Prostate gland (tissue), 2 donors: ENCODE measurements around the gene DCAF8L2. TPM values are rescaled to one million over a fixed set of nuclear protein-coding genes. Genes with fewer than 3 reads are reported as not detected.

Experiments
- DNase-seq: peaks from one replicate; pipeline ENCODE4 v3.0.0-alpha.2; 2019; ENCODE audit warnings: low spot score
- H3K27ac ChIP-seq, 2 donors: fragments of 200-600 bp; sonication (generic); 2 replicates each; pipeline ENCODE4 v1.5.1; 2017 to 2019
- H3K27me3 ChIP-seq: fragments of 200-600 bp; sonication (generic); replicated peaks from 2 replicates; pipeline ENCODE4 v1.5.1; 2019; ENCODE audit not compliant: insufficient read depth
- H3K36me3 ChIP-seq, 2 donors: fragments of 200-600 bp; sonication (generic); 1 replicate in 1 of 2; 2 replicates in 1 of 2; pipeline versions ENCODE4 v1.5.1 to v1.8.1; 2017 to 2019
- H3K4me1 ChIP-seq: fragments of 200-600 bp; sonication (generic); replicated peaks from 2 replicates; pipeline ENCODE4 v1.5.1; 2019
- H3K4me3 ChIP-seq, 2 donors: fragments of 200-600 bp; sonication (generic); 2 replicates each; pipeline ENCODE4 v1.5.1; 2017 to 2019
- H3K9me3 ChIP-seq: fragments of 200-600 bp; sonication (generic); 2 replicates; pipeline ENCODE4 v1.5.1; 2017
- POLR2A ChIP-seq: fragments of 450-650 bp; IDR thresholded peaks from one replicate; pipeline ENCODE4 v1.6.1; 2016; ENCODE audit warnings: antibody characterized with exemption, mild to moderate bottlenecking
- POLR2AphosphoS5 ChIP-seq: sonication (generic); formaldehyde crosslinking; IDR thresholded peaks from one replicate; pipeline ENCODE4 v1.6.1; 2017; ENCODE audit warnings: antibody characterized with exemption
- WGBS: methylation state at CpG from one replicate; pipeline ENCODE4 v1.1.5; 2018; 5-methylcytosine and 5-hydroxymethylcytosine counted together
- intact Hi-C: fragments of 100-400 bp; cut with DNase I; formaldehyde crosslinking; loops from one replicate; pipeline ENCODE4 v1.14.2; 2022
- total RNA-seq, 2 donors: library from RNA; depleted of rRNA; stranded (reverse); fragments of >200 nt; gene quantifications; one replicate each; pipeline ENCODE4 v1.1.0, GENCODE V29; 2016
- TF ChIP-seq, protein P1 (sequence below), 4 experiments: fragments of 200-600 bp in 2 of 4; fragments of 450-650 bp in 2 of 4; sonication (generic) in 2 of 4; IDR thresholded peaks; 1 replicate in 3 of 4; 2 replicates in 1 of 4; pipeline ENCODE4 v1.5.1; 2016 to 2019; ENCODE audit warnings: antibody characterized with exemption in 4 of 4, mild to moderate bottlenecking in 2 of 4, moderate library complexity in 2 of 4

Gene DCAF8L2
- total RNA-seq, 2 donors from 2014 or later, result 107 TPM; not detected in 1

DNA sequence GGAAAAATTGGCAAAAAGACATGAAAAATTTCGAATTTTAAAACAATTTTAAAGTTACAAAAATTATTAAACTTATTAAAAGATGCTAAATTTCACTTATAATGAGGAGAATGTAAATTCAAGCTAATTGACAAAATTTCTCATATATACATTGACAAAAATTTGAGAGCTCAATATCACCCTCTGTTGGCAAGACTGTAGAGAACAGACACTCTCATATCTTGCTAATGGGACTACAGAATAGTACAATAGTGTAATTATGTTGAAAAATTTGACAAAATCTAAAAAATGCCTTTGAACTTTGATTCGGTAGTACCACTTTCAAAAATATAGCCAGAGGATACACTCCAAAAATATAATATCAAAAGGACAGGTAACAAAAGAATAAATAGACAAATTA, 29.8 kb downstream of the DCAF8L2 start:
- 62% methylated on average over 2 of the region's 2 CpGs for WGBS
- no peak for DNase-seq
- H3K4me1 ChIP-seq, result no peaks in the 10 kb centered on the region
- TF ChIP-seq POLR2A (no peak), POLR2AphosphoS5 (no peak)
- TF ChIP-seq, protein P1, sequence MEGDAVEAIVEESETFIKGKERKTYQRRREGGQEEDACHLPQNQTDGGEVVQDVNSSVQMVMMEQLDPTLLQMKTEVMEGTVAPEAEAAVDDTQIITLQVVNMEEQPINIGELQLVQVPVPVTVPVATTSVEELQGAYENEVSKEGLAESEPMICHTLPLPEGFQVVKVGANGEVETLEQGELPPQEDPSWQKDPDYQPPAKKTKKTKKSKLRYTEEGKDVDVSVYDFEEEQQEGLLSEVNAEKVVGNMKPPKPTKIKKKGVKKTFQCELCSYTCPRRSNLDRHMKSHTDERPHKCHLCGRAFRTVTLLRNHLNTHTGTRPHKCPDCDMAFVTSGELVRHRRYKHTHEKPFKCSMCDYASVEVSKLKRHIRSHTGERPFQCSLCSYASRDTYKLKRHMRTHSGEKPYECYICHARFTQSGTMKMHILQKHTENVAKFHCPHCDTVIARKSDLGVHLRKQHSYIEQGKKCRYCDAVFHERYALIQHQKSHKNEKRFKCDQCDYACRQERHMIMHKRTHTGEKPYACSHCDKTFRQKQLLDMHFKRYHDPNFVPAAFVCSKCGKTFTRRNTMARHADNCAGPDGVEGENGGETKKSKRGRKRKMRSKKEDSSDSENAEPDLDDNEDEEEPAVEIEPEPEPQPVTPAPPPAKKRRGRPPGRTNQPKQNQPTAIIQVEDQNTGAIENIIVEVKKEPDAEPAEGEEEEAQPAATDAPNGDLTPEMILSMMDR (IDR thresholded peaks at IDR 0.05), result no peak
- H3K4me3 ChIP-seq, result no peak overlapping the region
- no peaks in the 10 kb centered on the region for H3K36me3 ChIP-seq
- H3K9me3 ChIP-seq, result no peaks in the 10 kb centered on the region
- no peaks in the 10 kb centered on the region for H3K27me3 ChIP-seq
- no peak overlapping the region for H3K27ac ChIP-seq
- intact Hi-C loops, result no loop called here

DNA sequence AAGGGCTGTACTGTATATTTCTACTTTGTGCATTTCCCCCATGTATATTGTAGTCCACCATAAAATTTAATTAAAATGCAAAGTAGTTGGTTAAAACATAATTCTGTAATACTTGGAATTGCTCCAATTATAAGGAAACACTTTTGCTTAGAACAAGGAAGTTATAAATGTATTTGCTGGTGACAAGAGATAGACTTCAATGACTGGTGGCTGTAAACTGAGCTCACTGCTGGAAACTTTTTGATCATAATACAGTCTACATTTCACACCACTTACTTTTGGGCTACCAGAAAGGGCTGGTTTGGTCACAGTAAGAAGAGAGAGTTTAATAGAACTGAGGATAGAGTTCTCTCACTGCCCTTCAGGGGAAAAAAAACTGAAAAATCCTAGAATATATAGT, 32.7 kb downstream of the DCAF8L2 start:
- H3K4me3 ChIP-seq, result no peak overlapping the region
- no peaks in the 10 kb centered on the region for H3K9me3 ChIP-seq
- intact Hi-C loops, result no loop called here
- no peaks in the 10 kb centered on the region for H3K4me1 ChIP-seq
- TF ChIP-seq, protein P1 (IDR thresholded peaks at IDR 0.05), result no peak
- TF ChIP-seq POLR2AphosphoS5 (no peak), POLR2A (no peak)
- no peak for DNase-seq
- H3K27ac ChIP-seq, result no peak overlapping the region
- H3K36me3 ChIP-seq, result no peaks in the 10 kb centered on the region
- H3K27me3 ChIP-seq, result no peaks in the 10 kb centered on the region

DNA sequence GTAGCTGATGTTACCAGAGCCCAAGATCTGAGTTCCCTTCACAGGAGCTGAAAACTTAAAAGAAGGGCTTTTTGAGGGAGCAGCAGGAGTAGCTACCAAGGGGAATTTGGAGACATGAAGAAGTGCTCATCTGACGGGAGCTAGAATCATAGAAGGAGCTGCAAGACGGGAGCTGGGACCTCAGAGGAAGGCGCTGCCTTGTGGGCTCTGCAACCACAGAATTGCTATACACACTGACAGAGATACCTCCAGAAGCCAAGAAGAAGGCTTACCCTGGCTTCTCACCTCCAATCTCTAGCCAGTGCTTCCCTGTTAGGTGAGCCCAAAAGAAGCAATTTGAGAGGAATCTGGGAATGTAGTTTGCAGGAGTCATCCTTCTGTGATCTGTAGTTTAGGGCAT, 35.9 kb downstream of the DCAF8L2 start:
- DNase-seq, result no peak
- H3K9me3 ChIP-seq, result no peaks in the 10 kb centered on the region
- TF ChIP-seq POLR2A, result no peak
- TF ChIP-seq, protein P1 (IDR thresholded peaks at IDR 0.05), result no peak
- TF ChIP-seq POLR2AphosphoS5, result no peak
- no peaks in the 10 kb centered on the region for H3K27me3 ChIP-seq
- H3K36me3 ChIP-seq, result no peaks in the 10 kb centered on the region
- intact Hi-C loops, result no loop called here
- no peak overlapping the region for H3K4me3 ChIP-seq
- no peaks in the 10 kb centered on the region for H3K4me1 ChIP-seq
- WGBS, result 87% methylated on average over 3 of the region's 3 CpGs
- H3K27ac ChIP-seq, result no peak overlapping the region

DNA sequence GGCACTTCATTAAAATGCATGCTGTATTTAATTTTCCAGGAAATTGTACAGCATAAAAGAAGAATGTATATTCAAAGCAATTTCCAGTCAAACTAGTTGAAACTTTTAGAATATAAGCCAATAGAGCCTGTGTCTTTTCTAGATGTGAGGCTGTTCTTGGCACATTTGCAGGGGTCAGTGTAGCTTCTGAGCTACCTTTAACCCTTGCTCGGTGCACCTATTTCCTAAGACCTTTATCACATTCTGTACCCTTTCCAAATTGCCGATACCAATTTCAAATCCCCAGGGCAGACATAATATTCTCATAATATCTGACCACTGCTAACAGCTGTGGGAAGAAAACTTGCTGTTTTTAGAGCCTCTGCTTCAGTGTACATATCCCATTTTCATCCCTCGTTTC, 43.2 kb downstream of the DCAF8L2 start:
- WGBS, result 63% methylated on average over 3 of the region's 3 CpGs
- intact Hi-C loops, result no loop called here
- no peak overlapping the region for H3K4me3 ChIP-seq
- H3K4me1 ChIP-seq, result no peaks in the 10 kb centered on the region
- TF ChIP-seq POLR2AphosphoS5, result no peak
- no peak for TF ChIP-seq POLR2A
- TF ChIP-seq, protein P1 (IDR thresholded peaks at IDR 0.05), result no peak
- H3K27me3 ChIP-seq, result no peaks in the 10 kb centered on the region
- H3K27ac ChIP-seq, result no peak overlapping the region
- no peaks in the 10 kb centered on the region for H3K9me3 ChIP-seq
- no peak for DNase-seq
- H3K36me3 ChIP-seq, result no peaks in the 10 kb centered on the region

DNA sequence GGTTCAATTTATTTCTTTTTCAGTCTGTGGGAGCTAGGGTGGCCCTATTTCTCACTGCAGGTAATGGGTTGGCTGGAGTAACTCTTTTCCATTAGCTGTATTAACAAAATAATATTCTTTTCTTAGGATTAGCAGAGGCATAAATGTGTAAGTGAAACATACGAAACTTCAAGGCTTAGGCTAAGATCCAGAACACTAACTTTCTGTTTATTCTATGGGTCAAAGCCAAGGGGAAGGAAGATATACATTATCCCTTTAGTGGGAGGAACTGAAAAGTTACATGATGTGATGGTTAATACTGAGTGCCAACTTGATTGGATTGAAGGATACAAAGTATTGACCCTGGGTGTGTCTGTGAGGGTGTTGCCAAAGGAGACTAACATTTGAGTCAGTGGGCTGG, 66.4 kb downstream of the DCAF8L2 start:
- H3K27me3 ChIP-seq, result no peaks in the 10 kb centered on the region
- intact Hi-C loops, result no loop called here
- 74% methylated on average over 1 of the region's 1 CpG for WGBS
- H3K4me3 ChIP-seq, result no peak overlapping the region
- no peaks in the 10 kb centered on the region for H3K4me1 ChIP-seq
- H3K9me3 ChIP-seq, result no peaks in the 10 kb centered on the region
- no peak overlapping the region for H3K27ac ChIP-seq
- TF ChIP-seq POLR2AphosphoS5 (no peak), POLR2A (no peak)
- TF ChIP-seq, protein P1 (IDR thresholded peaks at IDR 0.05), result no peak
- no peaks in the 10 kb centered on the region for H3K36me3 ChIP-seq
- no peak for DNase-seq
